Endothelial cell of umbilical vein (primary cell): ENCODE results near the gene UBASH3A. TPM values are rescaled to one million over a fixed set of nuclear protein-coding genes. Genes with fewer than 3 reads are reported as not detected.

ENCODE experiments used
- BruUV-seq: library from RNA; stranded (reverse); fragments of 400-500 nt; replicated peaks from 2 replicates; lab custom pipeline; 2021; lab: Mats Ljungman, UMichigan
- CTCF ChIA-PET: fragments of 300-600, 350-600 bp; sonication (Branson Sonifier 250); formaldehyde crosslinking; loops from one replicate; lab custom pipeline; 2021; ENCODE audit warnings: antibody characterized with exemption, inconsistent platforms; lab: Charles Lee
- POLR2A ChIA-PET: fragments of 300-600, 350-600 bp; sonication (Branson Sonifier 250); formaldehyde crosslinking; loops from one replicate; lab custom pipeline; 2021; ENCODE audit warnings: antibody characterized with exemption, inconsistent platforms; lab: Charles Lee
- DNase-seq: peaks from one replicate; pipeline ENCODE4 v3.0.0-alpha.2; 2011; ENCODE audit warnings: low read depth, low spot score
- FAIRE-seq: peaks from 2 replicates; lab custom pipeline; 2011; peaks lifted over from hg19 to GRCh38; lab: Jason Lieb, UNC
- H2AFZ ChIP-seq: 2 replicates; pipeline ENCODE4 v1.6.0; 2012; ENCODE audit warnings: low read depth, low read length, control low read depth, inconsistent platforms
- H3K27ac ChIP-seq: 2 replicates; pipeline ENCODE4 v1.5.1; 2011; ENCODE audit warnings: low read depth, mild to moderate bottlenecking, control low read depth, low read length, moderate library complexity; ENCODE audit not compliant: insufficient read depth
- H3K27me3 ChIP-seq, 2 experiments: 2 replicates each; pipeline versions ENCODE4 v1.6.0 to v1.6.1; 2011; ENCODE audit warnings: low read length in 2 of 2, mixed read lengths in 1 of 2; ENCODE audit not compliant: control insufficient read depth in 2 of 2, insufficient read depth in 2 of 2
- H3K36me3 ChIP-seq, 2 experiments: 2 replicates in 1 of 2; 3 replicates in 1 of 2; pipeline ENCODE4 v1.5.1; 2011; ENCODE audit warnings: low read length in 2 of 2, mild to moderate bottlenecking in 1 of 2, moderate library complexity in 1 of 2; ENCODE audit not compliant: control insufficient read depth in 2 of 2, insufficient read depth in 2 of 2; ENCODE audit errors: extremely low read depth in 1 of 2
- H3K4me1 ChIP-seq: 3 replicates; pipeline ENCODE4 v1.5.1; 2011; ENCODE audit warnings: mild to moderate bottlenecking, low read length; ENCODE audit not compliant: control insufficient read depth, insufficient read depth; ENCODE audit errors: extremely low read depth
- H3K4me2 ChIP-seq: 2 replicates; pipeline ENCODE4 v1.6.1; 2011; ENCODE audit warnings: low read length, control low read depth, mixed read lengths; ENCODE audit not compliant: insufficient read depth
- H3K4me3 ChIP-seq, 3 experiments: fragments of 200-600 bp in 1 of 3; sonication (generic), shearing (Covaris generic) in 1 of 3; replicated peaks in 1 of 3; 2 replicates each; pipeline ENCODE4 v1.5.1; 2011 to 2016; ENCODE audit warnings: control low read depth in 3 of 3, low read length in 3 of 3, mild to moderate bottlenecking in 2 of 3, inconsistent platforms in 1 of 3, low read depth in 1 of 3, moderate library complexity in 1 of 3; ENCODE audit not compliant: insufficient read depth in 1 of 3
- H3K79me2 ChIP-seq: 2 replicates; pipeline ENCODE4 v1.6.0; 2012; ENCODE audit warnings: low read length, inconsistent platforms; ENCODE audit not compliant: control insufficient read depth, insufficient read depth
- H3K9ac ChIP-seq: replicated peaks from 2 replicates; pipeline ENCODE3; 2011; ENCODE audit warnings: low read length, control low read depth; ENCODE audit not compliant: insufficient read depth; ENCODE audit errors: extremely low read depth
- H3K9me1 ChIP-seq: replicated peaks from 3 replicates; pipeline ENCODE4 v1.6.0; 2011; ENCODE audit warnings: mild to moderate bottlenecking, low read length; ENCODE audit not compliant: control insufficient read depth, insufficient read depth; ENCODE audit errors: extremely low read depth
- H3K9me3 ChIP-seq: replicated peaks from 2 replicates; pipeline ENCODE4 v1.5.1; 2012; ENCODE audit warnings: low read length, inconsistent platforms; ENCODE audit not compliant: control insufficient read depth, insufficient read depth
- H4K20me1 ChIP-seq: replicated peaks from 2 replicates; pipeline ENCODE3; 2011; ENCODE audit warnings: mild to moderate bottlenecking, low read length; ENCODE audit not compliant: control insufficient read depth, insufficient read depth; ENCODE audit errors: extremely low read depth
- EZH2 ChIP-seq: IDR thresholded peaks from 2 replicates; pipeline ENCODE4 v1.6.1; 2012; ENCODE audit warnings: borderline replicate concordance, low read depth, mild to moderate bottlenecking, moderate library complexity, low read length, inconsistent platforms; ENCODE audit not compliant: severe bottlenecking
- FOS ChIP-seq: IDR thresholded peaks from 2 replicates; pipeline ENCODE4 v1.6.1; 2011; ENCODE audit warnings: mild to moderate bottlenecking, low read length, moderate library complexity, borderline replicate concordance; ENCODE audit not compliant: insufficient read depth
- GATA2 ChIP-seq: IDR thresholded peaks from 2 replicates; pipeline ENCODE4 v1.7.0; 2011; ENCODE audit warnings: low read depth, mild to moderate bottlenecking, moderate library complexity, mixed read lengths, low read length; ENCODE audit not compliant: insufficient read length, insufficient read depth
- JUN ChIP-seq: IDR thresholded peaks from 2 replicates; pipeline ENCODE4 v1.6.1; 2011; ENCODE audit warnings: borderline replicate concordance, low read depth; ENCODE audit not compliant: insufficient read length, insufficient read depth
- MAX ChIP-seq: IDR thresholded peaks from 2 replicates; pipeline ENCODE4 v1.6.1; 2011; ENCODE audit not compliant: insufficient read depth, insufficient read length
- MYC ChIP-seq: IDR thresholded peaks from one replicate; pipeline ENCODE4 v1.6.1; 2011; ENCODE audit warnings: mild to moderate bottlenecking, low read depth, low read length
- POLR2A ChIP-seq: IDR thresholded peaks from 2 replicates; pipeline ENCODE4 v1.6.1; 2012; ENCODE audit warnings: low read depth, mild to moderate bottlenecking, control low read depth, low read length
- POLR2AphosphoS5 ChIP-seq: IDR thresholded peaks from 2 replicates; pipeline ENCODE4 v1.6.1; 2012; ENCODE audit warnings: low read depth, mild to moderate bottlenecking, control low read depth, low read length, moderate library complexity; ENCODE audit not compliant: insufficient read depth
- dilution Hi-C: fragments of 300-500 bp; cut with MboI; formaldehyde crosslinking; loops from one replicate; pipeline ENCODE4 v1.15.0; 2019; ENCODE audit warnings: low sequenced_read_pairs; ENCODE audit not compliant: extremely low pct_ligation_motif_present
- intact Hi-C: fragments of 100-400 bp; cut with micrococcal nuclease; formaldehyde crosslinking; loops from one replicate; pipeline ENCODE4 v1.10.0; 2022
- polyA plus RNA-seq, 4 experiments: library from polyadenylated mRNA; depleted of rRNA in 3 of 4; stranded (reverse) in 3 of 4; unstranded in 1 of 4; fragments of >200 nt; gene quantifications; 2 replicates each; pipeline versions ENCODE4 v1.2.1 to v1.2.3, GENCODE V29; 2011 to 2012; ENCODE audit warnings: missing spikeins in 1 of 4
- total RNA-seq: library from RNA; stranded (reverse); gene quantifications from 2 replicates; pipeline ENCODE4 v1.2.3, GENCODE V29; 2021
- TF ChIP-seq, protein P1 (sequence below), 2 donors: IDR thresholded peaks; 1 replicate in 1 of 2; 2 replicates in 1 of 2; pipeline ENCODE4 v1.5.1; 2011; ENCODE audit warnings: low read length in 2 of 2, mild to moderate bottlenecking in 2 of 2, moderate library complexity in 2 of 2, control low read depth in 1 of 2, inconsistent platforms in 1 of 2, low read depth in 1 of 2; ENCODE audit not compliant: insufficient read depth in 1 of 2; ENCODE audit errors: extremely low read depth in 1 of 2

UBASH3A gene
- total and polyA plus RNA-seq, 2 donors (not counting 3 experiments of a cell fraction or from before 2014, with no cell fraction given) = not detected

DNA sequence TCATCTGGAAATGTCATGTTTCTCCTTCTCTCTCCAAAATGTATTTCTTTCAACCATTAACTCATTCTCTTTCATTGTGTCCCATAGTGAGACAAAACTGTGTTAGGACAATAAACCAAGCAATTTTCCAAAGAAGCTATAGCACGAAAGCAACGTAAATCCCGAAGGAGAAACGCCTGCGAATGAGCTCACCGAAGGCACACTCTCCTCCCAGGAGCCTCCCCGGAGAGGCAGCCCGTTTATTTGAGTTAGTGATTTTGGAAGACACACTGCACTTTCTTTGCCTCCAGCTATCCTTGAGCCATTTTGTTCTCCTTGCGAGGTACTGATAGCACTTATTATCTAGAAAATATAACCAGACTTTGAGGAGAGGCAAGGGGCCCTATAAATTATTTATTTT is 51.1 kb downstream of the UBASH3A start:
- Histone ChIP-seq H3K9ac (no peak overlapping the region), H3K27ac (no peak overlapping the region), H3K4me2 (no peak overlapping the region), H3K9me3 (no peaks in the 10 kb centered on the region), H3K4me3 (no peak overlapping the region), H3K27me3 (peaks cover 2 to 5% of the 10 kb centered on the region in 2 experiments), H3K4me1 (no peaks in the 10 kb centered on the region), H3K79me2 (no peaks in the 10 kb centered on the region), H4K20me1 (no peaks in the 10 kb centered on the region), H3K36me3 (no peaks in the 10 kb centered on the region), H3K9me1 (no peaks in the 10 kb centered on the region), H2AFZ (no peak overlapping the region)
- FAIRE-seq (no peak), DNase-seq (no peak)
- BruUV-seq = no TSS peak
- ChIA-PET POLR2A (no interaction called here), CTCF (no interaction called here)
- dilution Hi-C loops (no loop called here), intact Hi-C loops (no loop called here)
- no peak for TF ChIP-seq MAX
- no peak for TF ChIP-seq FOS
- TF ChIP-seq, protein P1, sequence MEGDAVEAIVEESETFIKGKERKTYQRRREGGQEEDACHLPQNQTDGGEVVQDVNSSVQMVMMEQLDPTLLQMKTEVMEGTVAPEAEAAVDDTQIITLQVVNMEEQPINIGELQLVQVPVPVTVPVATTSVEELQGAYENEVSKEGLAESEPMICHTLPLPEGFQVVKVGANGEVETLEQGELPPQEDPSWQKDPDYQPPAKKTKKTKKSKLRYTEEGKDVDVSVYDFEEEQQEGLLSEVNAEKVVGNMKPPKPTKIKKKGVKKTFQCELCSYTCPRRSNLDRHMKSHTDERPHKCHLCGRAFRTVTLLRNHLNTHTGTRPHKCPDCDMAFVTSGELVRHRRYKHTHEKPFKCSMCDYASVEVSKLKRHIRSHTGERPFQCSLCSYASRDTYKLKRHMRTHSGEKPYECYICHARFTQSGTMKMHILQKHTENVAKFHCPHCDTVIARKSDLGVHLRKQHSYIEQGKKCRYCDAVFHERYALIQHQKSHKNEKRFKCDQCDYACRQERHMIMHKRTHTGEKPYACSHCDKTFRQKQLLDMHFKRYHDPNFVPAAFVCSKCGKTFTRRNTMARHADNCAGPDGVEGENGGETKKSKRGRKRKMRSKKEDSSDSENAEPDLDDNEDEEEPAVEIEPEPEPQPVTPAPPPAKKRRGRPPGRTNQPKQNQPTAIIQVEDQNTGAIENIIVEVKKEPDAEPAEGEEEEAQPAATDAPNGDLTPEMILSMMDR (IDR thresholded peaks at IDR 0.05; ENCODE audit: extremely low read depth in 1 of 2, insufficient read depth in 1 of 2, low read depth in 1 of 2, low read length in 2 of 2) = no peak
- no peak for TF ChIP-seq JUN
- TF ChIP-seq GATA2 = no peak
- no peak for TF ChIP-seq EZH2
- TF ChIP-seq POLR2AphosphoS5 = no peak
- no peak for TF ChIP-seq MYC
- no peak for TF ChIP-seq POLR2A
